Gastrocnemius medialis (tissue), 4 donors: ENCODE data around the gene CGB1.

Experiments used
- CTCF ChIP-seq, 5 experiments: fragments of 450-650 bp in 3 of 5; fragments of 200-600 bp in 2 of 5; sonication (generic) in 2 of 5; IDR thresholded peaks in 4 of 5; conservative IDR thresholded peaks in 1 of 5; 1 replicate in 4 of 5; 2 replicates in 1 of 5; pipeline ENCODE4 v1.5.1; 2016 to 2019; ENCODE audit warnings: antibody characterized with exemption in 5 of 5, mild to moderate bottlenecking in 3 of 5, moderate library complexity in 3 of 5
- POLR2A ChIP-seq, 2 donors: fragments of 450-650 bp; IDR thresholded peaks; one replicate each; pipeline ENCODE4 v1.6.1; 2017; ENCODE audit warnings: antibody characterized with exemption in 2 of 2, mild to moderate bottlenecking in 2 of 2, moderate library complexity in 2 of 2

GRCh38 chr19:49081273-49081672 is 44.6 kb upstream of the CGB1 start:
- TF ChIP-seq CTCF (IDR thresholded peaks at IDR 0.05 in 4 of 5, conservative IDR thresholded peaks at IDR 0.05 in 1 of 5) (no peak), POLR2A (IDR thresholded peaks at IDR 0.05) (no peak)
